ENCODE data around the gene LRRC8B. TPM values are rescaled to one million over a fixed set of nuclear protein-coding genes. Genes with fewer than 3 reads are reported as not detected.
"Not testable (repeated sequence)": the region's sequence is repeated elsewhere in the genome, so short reads cannot be mapped to it uniquely, and the experiment has no call there.

LRRC8B gene
- total RNA-seq, 1 experiment from 2014 or later = 3.9 TPM

DNA sequence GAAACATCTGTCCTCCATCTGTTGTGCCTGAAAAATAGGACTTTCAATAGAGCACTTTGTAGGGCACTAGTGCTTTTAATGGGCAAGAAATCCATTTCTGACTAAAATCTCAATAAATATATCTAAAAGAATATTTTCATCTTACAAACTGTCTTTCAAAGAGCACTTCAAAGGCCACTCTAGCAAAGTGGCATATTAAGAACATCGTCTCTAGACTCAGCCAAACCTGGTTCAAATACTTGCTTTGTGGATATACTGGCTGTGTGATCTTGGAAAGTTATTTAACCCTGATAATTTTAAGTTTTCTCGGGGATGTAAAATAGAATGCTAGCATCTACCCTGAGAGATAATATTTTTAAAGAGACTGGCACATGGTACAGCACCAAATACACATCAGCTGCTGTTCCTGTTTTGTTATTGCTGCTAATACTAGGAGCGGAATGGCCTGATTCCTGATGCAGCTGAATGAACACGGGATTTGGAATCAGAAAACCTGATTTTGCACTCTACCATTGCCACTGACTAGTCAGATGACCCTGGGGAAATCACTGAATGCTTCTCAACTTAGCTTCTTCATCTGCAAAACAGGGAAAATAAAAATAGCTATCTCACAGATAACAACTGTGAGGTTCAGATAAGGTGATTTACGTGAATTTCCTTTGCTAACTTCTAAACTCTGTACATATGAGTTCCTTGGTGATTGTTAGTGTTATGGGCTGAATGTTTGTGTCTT, 83.1 kb downstream of the LRRC8B start:
- no peak for DNase-seq (ENCODE audit: low spot score)

DNA sequence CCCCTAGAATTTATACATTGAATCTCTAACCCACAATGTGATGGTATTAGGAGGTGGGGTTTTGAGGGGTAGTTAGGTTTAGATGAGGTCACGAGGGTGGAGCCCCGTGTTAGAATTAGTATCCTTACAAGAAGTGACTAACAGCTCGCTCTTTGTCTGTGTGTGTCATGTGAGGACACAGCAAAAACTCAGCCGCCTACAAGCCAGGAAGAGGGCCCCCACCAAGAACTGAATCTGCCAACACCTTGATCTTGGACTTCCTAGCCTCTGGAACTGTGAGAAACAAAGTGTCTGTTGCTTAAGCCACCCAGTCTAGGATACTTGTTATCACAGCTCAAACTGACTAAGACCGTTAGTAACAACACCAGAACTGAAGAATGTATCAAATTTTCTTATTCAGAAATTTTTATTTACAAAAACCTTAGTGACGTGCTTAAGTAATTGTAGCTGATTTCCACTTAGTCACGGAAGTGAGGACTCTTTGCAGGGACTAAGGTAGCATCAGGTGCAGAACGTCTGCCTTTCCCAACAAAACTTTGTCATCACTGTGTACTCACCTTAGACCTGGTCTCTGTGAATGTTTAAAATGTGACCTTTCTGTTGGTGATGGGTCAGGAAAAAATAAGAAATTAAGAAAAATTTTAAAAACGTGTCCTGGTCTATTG, 83.8 kb downstream of the LRRC8B start:
- no peak for DNase-seq (ENCODE audit: low spot score)

DNA sequence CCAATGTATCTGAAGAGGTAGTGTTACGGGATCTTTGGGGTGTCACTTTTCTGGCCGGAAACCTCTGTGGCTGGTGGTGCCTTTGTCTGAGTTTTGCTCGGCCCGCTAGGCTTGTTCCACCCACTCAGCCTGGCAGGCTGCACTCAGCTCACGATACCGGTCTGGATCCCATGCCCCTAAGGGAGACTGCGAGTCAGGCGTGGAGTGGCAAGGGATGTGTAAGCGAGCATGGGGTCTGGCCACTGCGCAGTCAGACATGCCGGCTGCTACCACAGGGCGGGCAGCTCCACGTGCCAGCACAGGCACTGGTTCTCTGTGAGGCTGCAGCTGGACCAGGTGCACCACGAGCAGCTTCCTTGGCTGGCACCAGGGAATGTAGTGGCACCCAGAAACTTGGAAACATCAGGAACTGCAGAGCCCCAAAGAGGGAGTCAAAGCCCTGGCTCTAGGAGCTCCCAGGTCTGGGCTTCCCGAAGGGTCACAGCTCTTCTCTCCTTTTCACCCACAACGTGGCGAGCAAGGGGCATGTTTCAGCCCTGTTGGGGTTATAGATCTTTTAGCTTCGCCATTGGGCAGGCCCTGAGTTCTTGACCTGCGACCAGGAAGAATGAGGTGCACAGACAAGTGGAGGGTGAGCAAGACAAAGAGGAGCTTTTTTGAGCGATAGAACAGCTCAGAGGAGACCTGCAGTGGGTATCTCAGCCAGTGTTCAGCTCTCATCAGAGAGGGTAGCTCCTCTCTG, 84.5 kb downstream of the LRRC8B start:
- no peak for DNase-seq (ENCODE audit: low spot score)

DNA sequence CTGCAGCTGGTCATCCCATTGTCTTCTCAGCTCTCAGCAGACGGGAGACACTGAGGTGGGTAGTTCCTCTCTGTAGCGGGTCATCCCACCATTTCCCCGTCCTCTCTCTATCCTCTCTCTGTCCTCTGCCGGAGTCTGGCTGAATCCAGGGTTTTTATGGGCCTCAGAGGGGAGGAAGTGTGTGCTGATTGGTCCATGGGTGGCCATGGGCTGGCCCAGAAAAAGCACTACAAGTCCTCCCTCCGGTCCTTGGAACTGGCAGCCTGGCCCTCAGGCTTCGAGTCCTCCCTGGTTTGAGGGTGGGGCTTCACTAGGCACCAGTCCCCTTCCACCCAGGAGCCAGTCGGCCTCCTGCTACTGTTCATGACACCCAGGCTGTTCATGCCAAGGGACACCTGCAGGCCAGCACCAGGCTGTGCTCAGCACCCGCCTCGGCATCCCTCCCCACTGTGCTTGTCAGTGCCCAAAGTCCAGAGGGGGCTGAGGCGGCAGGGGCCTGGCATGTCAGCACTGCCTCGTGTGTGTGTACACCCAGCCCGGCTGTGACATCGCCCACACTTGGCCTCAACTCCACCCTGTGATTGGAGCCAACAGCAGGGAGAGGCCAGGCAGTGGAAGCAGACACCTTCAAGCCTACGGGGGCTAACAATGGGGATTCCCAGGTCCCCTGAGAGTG, 85.3 kb downstream of the LRRC8B start:
- DNase-seq (ENCODE audit: low spot score) = no peak

DNA sequence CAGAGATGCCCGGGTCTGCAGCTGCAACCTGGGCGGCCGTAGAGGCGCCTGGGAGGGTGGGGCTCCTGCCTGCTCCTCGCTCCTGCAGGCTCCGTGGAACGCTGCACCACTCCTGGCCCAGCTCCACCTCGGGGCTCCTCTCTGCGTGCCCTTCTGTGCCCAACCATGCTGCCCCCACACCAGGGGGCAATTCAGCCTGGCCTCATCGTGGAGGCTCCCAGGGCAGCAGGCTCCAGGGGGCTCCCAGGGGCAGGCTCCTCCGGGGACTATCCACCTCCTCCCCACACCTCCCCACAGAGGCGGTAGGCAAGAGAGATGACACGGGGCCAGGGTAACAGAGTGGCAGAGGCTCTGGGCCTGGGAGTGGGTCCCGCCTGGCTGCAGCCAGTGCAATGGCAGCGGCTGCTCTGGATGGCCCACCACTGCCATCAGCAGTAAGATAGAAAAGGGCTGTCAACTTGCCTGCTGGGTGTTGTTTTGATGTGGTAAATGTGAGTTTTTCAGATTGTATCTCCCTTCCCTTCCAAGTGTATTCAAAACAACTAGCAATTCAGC, 85.9 kb downstream of the LRRC8B start:
- no peak for DNase-seq (ENCODE audit: low spot score)

DNA sequence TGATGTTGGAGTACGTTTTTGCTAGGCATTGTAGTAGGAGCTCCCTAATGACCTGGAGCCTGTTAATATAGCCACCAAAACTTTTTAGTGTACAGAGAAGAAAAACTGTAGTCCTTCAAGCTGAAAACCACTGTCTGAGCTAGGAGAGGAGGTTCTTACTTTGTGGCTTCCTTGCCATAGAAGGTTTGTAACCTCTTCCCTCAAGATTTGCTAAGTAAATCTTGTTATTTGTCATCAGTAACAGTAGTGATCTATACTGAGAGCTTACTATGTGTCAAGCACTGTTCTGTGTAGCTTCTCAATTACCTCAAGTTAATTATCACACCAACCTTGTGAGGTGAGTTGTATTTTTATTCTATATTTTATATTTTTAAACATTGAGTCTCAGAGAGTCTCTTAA, 87.1 kb downstream of the LRRC8B start:
- no peak for DNase-seq (ENCODE audit: low spot score)

DNA sequence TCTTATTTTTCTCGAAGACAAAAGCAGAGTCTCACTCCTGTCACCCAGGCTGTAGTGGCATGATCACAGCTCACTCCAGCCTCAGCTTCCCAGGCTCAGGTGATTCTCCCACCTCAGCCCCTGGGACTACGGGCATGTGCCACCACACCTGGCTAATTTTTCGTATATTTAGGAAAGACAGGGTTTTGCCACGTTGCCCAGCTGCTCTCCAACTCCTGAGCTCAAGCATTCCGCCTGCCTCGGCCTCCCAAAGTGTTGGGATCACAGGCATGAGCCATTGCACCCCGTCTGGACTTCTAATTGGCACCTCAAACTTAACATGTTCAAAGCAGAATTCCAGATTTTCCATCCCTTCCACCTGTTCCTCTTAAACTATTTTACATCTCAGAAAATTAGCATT, 89.3 kb downstream of the LRRC8B start:
- DNase-seq (ENCODE audit: low spot score) = no peak

DNA sequence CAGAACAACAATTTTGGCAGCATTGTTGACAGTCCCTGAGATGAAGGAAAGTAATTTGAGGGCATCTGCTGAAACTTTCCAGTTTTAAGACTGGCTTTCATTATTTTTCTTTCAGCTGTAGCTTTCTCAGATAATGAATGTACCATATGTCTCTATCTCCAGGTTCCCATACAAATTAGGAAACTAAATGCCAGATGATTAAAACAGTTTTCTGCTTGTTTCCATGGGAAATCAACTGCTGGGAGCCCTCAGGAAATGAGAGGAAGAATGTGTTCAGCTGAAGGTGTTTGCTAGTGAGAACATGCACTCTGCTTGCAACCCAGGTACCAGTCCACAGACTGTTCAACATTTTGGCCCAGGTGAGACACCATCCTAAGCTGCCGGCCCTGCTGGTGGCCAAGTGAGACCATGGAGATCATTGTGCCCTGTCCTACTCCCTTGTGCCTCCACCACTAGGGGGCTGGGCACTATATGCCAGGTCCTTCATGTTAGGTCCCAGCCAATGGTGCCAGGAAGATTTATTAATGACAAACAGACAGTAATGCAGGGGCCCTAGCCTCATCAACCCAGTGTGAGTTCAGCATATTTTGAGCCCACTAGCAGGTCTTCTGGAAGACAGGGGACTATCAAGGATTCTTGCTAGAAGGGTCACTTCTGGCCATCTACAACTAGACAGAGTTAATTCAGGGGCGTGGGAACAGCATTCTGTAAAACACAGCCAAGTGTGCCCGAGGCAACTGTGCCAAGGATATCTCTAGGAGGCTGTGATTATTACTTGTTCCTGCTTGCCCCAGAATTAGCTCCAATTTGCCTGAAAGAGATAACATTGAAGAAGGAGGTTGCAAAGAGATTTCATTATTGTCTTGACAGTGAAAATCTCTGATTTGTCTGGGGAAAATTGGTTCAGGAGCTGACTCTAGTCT, 91.3 kb downstream of the LRRC8B start:
- DNase-seq (ENCODE audit: low spot score) = no peak

DNA sequence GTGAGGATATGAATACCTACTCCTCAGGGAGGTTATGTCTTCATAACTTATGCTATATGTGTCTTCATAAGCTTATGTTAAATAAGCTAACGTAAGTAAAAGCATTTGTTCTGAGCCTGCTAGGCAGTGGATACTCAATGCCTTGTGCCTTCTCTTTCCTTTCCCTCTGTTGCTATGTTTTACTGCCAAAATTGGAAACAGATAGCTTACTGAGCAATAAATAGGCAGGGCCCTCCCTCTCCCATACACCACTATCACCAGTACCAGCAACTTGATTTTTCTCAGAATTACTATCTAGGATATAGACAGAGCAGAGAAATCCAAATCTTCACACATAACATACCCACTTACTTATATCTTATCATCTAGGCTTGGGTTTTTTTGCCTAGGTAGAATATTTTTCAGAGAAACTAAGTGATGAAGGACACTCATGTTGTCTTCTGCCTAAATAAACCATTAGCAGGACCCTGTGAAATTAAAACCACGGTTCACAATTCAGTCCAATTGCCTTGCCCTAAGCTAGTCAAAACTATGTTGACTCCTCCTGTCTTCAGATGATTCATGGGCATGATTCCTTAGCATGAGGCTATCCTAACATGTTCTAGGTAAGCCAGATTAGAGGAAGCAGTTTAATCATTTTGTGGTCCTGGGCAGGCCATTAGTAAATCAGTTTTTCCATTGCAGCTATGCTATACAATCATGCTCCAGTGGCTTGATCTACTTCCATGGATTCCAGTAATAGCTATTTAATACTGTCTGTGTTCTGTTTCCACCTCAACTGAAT, 92.4 kb downstream of the LRRC8B start:
- no peak for DNase-seq (ENCODE audit: low spot score)

DNA sequence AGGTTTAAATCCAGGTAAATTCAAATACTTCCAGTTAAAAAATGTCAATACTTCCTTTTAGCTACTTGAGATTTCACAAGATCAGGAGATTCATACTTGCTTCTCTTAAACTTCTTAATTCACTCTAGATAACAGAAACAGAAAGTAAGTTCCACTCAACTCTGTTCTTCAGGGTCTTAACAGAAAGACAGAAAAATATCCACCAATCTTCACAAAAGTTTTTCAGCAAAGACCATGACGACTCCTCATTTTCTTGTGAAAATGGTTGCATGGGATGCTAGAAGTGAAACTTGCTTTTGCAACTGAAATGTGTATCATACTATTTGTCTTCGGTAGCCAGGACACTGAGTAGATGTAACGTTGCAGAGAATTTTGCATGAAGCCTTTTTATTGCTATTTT, 96.0 kb downstream of the LRRC8B start:
- DNase-seq (ENCODE audit: low spot score) = no peak

DNA sequence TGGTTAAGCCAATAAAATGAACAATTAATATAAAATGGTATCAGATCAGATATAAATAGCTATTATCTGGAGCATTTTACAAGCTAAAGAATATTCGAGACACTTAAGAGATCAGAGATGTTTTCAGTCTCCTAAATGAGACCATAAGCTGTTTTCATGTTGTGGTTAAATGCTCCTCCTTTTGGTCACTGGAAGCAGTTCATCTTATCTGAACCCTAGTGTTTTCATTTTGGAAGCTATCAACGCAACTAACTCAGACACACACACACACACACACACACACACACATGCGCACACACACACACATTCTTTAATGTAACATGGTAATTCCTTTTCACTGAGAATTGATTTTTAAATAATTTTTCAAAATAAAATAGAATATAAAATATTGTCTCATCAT, 98.3 kb downstream of the LRRC8B start:
- DNase-seq (ENCODE audit: low spot score) = no peak

DNA sequence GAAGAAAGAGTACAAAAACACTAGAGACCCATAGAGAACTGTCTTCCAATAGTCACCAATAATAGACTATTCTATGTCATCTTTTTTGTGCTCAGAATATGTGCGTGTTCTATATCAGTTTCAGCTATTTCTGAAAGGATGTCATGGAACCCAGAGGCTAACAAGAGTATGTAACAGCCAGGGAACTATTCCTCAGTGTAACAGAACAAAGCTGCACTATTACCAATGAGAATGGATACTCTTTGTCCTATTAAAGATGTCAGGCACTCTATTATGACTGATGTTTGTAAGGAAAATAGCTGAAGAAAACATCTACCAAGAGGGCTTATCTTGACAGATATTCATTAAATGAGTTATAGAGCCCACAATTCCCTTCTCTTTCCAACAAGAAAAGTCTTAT, 99.7 kb downstream of the LRRC8B start:
- no peak for DNase-seq (ENCODE audit: low spot score)

DNA sequence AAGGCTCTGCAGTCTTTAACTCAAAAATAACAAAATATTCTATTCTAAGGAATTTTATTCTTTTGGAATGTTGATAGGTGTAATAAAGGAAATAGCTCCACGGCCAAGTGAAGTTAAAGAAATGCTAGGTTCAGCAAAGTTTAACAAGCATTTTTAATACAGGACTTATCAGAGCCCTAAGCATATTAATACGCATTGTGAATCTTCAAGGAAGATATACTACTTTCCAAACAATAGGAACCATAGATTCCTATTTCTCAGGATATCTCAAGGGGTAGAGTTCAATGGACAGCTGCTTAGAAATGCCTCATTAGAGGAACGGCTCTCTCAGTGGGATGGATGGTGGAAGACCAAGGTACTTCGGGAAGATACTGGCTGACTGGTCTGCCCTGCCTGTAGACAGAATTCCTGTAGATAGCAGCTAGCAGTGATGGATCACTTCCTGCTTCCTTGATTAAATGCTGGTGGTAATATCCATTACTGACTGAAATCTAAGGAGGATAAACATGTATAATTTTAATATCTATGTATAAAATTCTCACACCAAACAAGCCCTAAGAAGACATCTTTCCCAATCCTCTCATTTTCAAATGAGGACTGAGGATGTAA, 100.2 kb downstream of the LRRC8B start:
- no peak for DNase-seq (ENCODE audit: low spot score)

DNA sequence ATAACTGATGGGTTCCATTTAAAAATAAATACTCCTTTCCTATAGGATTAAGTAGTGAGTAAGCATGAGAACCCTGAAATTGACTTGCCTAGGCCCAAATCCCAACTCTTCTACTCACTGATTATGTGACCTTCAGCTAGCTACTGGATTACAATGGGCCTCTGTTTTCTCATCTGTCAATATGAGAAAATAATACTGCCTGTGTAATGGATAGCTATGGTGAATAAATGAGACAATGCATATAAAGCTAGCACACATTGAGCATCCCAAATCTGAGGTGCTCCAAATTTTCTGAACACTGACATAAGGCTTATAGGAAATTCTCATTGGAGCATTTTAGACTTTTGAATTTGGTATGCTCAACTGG, 103.0 kb downstream of the LRRC8B start:
- no peak for DNase-seq (ENCODE audit: low spot score)

DNA sequence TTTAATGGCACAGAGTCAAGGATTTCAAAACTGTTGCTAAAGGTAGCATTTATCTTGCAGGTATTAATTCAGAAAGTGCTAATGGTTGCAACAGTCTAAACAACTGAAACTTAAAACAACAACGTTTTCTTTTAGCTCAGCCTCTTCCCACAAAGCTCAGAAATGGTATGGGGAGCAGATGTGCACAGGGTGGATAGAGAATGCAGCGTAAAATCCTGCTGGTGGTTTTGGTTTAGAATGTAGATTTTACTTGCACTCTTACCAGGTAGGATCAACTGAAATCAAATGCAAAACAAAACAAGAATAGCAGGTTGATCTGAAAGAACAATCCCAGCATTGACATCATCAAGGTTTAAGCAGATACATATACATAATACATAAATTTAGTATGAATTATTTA, 104.5 kb downstream of the LRRC8B start:
- DNase-seq (ENCODE audit: low spot score) = no peak

DNA sequence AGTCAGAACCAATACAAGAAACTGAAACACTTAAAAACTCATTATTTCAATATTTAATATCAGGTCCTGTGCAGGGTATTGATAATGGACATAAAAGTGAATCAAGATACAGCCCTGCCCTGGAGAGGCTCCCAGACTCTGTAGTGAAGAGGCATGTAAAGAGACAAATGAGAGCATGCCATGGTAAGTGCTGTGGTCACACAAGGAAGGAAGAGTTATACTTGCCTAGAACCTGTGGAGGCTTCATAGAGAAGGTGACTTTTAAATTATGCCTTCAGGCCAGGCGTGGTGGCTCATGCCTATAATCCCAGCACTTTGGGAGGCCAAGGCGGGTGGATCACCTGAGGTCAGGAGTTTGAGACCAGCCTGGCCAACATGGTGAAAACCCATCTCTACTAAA, 105.0 kb downstream of the LRRC8B start:
- DNase-seq (ENCODE audit: low spot score) = not testable (repeated sequence)

DNA sequence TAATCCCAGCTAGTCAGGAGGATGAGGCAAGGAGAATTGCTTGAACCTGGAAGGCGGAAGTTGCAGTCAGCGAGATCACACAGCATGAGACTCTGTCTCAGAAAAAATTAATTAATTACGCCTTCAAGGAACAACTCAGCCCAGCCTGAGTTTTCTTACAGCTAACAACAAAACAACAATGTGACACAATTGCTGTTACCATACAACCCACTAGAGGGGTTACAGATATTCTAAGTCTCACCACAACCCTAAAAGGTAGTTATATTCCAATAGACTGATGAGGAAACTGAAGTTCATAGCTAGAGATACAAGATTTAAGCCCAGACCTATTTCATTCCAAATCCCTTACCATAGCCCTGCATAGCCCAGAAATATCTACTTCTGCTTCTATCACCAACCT, 105.4 kb downstream of the LRRC8B start:
- DNase-seq (ENCODE audit: low spot score) = no peak

DNA sequence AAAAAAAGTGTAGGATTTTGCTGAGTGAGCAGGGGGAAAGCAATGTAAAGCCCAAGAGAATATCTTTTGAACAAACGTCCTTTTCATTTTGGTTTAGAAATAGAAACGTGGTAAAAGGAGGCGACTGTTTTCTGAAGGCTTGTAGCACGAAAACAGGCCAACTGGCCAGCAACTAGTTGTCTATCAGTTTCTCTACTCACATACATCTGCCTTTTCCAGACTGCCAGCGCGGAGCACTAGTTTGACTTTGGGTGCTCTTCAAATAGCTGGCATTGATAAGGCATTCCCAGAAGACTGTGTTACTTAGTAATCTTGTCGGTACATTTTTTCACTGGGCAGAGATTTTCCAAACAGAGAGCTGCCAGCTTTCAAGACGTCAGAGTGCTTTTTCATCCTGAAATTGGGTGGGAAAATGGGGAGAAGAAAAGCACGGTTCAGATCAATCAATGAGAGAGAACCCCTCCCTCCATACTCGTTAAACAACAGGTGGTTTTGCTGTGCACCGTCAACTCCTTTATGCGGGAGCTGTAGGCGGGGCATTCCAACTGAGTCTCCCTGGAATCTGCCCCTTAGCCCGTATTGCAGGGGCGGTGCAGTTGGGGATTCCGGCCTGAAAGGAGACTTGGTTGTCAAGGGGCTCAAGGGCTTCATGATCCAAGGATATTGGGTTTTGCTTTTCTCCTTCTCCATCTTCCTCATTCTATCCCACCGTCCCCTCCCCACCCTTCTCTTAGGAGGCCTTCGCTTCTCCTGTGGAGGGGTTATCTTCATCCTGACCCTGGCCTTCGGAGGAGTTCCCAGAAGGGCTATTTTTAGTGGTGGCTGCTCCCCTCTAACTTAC, 107.4 kb downstream of the LRRC8B start:
- no peak for DNase-seq (ENCODE audit: low spot score)

Measured in A172 (cell line).